HG02571 (cell line): Measurements from ENCODE around the gene SLCO2B1.
A peak's percentile ranks its signal among the peaks of the same experiment; 100 is the strongest.

Experiments
- ATAC-seq: cut with Tn5 transposase; IDR thresholded peaks from one replicate; pipeline ENCODE4 v1.9.1; 2021; ENCODE audit warnings: mild to moderate bottlenecking, moderate library complexity; ENCODE audit not compliant: unreplicated experiment

The SLCO2B1 gene

DNA sequence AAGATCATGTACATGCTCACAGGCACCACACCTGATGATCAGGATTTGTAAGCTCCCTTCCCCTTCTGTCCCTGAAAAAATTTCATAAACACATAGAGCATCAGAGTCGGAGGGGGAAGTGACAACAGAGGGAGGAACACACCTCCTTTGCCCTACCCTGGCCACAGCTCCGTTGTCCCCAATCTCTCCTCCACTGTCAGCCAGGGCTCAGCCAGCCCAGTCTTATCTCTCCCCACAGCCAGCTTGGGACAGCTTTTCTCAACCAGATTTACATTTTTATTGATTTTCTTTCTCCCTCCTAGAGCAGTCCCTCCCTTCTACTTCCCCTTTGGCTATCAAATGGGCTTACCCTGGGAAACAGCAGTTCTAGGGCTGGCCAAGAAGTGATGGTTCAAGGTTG is 57.5 kb downstream of the SLCO2B1 start:
- no peak for ATAC-seq

- no peak for ATAC-seq
These were observed 61.5 kb downstream of the SLCO2B1 start for GRCh38 chr11:75212411-75212810.

DNA sequence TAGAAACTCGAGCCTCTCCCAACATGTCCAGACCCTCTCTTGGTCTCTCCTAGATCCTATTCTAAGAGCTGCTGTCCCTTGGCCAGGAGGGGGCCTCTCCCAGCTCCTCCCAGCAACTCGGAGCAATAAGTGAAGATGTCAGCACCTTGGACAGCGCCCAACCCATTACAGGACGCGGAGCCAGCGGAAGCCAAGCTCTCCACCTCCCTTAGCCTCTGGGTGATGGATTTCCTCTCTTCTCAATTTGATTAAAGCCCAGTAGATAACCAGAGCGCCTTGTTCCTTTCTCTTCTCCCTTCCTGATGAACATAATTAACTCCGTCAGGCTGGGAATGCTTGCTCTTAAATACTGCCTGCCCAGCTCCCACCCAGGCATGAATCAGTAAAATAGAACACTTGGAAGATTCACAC is 63.5 kb downstream of the SLCO2B1 start:
- ATAC-seq = no peak

- no peak for ATAC-seq
These were observed 63.9 kb downstream of the SLCO2B1 start for GRCh38 chr11:75214843-75215242.

GRCh38 chr11:75219869-75220268 is 69.0 kb downstream of the SLCO2B1 start:
- ATAC-seq = no peak

DNA sequence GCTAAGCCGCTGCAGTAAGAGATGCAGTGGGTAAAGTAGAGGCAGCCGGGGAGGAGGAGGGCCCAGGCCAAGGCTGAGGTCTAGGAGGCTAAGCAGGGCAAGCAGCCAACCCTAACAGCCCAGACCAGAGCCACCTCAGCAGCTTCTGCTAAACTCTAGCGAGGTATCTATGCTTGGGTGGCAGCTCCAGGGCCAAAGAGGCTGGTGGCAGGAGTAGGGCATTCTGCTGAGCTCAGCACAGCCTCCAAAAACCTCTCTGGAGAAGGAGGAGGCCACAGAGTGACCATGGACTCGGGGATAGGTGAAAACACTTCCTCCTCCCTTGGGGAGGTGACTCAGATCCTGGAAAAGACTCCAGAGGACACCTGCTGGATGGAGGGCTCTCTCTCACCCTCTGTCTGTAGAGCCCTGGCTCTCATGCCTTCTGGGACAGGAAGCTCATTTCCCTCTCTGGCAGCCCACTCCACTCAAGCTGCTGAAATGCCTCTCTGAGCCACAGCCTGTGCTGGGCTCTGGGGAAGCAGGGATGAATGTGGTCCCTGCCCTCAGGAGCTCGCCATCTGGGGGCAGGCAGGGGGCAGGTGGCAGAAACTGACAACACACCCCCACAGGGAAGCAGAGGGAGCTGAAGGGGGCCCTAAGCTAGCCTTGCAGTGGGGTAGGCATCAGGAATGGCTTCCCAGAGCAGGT is 73.2 kb downstream of the SLCO2B1 start:
- ATAC-seq = no peak

DNA sequence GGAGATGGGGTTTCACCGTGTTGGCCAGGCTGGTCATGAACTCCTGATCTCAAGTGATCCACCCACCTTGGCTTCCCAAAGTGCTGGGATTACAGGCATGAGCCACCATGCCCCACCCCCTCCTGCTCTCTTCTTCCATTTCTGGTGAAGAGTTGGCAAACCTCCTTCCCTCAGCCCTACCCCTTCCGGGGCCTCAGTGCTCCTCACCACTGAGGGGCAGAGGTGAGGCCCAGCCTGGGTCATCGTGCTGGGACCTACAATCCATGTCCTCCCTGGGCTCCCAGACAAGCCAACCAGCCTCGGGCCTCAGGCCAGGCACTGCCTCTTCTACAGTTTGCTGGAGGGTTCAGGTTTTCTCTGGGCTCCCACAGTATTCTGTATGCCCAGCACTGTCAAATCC is 74.9 kb downstream of the SLCO2B1 start:
- ATAC-seq = no peak

DNA sequence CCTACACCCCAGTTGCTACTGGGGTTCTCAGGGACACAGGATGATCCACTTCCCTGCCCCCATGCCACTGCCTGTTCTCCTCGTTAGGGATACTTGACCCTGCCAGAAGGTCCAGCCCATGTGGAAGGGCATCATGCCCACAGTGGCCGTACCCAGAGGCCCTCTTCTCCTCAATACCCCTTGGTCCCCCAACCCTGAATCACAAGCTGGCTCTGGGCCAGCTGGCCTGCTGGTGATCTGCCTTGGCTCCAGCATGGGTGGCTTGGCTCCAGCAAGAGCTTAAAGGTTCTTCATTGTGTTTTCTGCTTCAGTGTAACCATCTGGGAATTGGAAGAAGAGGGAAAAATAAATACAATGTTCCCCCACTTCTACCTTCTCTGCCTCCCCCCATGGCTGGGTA is 78.6 kb downstream of the SLCO2B1 start:
- no peak for ATAC-seq

- no peak for ATAC-seq
These were observed 79.7 kb downstream of the SLCO2B1 start for GRCh38 chr11:75230621-75231020.

DNA sequence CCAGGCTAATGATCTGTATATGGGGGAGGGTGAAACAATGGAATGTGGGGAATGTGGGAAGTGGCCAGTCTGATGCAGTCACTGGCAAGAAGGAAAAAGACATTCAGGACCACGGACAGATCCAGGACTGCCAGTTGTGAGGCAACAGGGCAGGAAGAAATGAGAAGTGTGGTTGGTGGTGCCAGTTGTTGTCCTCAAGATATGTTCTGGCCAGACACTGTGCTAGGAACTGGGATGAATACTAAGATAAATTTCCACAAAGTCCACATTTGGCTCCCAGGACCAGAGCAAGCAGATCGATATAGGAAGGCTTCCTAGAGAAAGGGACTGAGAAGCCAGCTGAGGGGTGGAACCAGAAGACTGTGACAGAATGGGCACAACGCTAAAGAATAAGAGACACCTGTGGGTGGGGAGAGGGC is 82.9 kb downstream of the SLCO2B1 start:
- ATAC-seq = no peak

DNA sequence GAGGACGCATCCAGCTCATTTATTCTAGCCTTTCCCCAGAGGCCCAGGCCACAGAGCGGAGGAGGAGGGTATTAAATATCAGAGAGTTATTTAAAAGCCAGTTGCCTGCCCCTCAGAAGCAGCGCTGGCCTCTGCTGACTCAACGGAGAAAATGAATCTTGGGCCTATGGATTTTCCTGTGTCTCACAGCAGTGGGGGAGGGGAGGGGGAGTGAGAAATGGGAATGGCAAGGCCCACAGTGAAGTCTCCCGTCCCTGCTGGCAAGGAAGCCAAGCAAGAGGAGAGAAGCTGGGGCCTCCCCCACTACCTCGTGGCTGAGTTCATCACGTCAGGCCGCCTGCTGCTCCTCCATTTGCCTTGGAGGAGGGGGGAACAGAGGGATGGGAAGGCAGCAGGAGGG is 85.2 kb downstream of the SLCO2B1 start:
- no peak for ATAC-seq

DNA sequence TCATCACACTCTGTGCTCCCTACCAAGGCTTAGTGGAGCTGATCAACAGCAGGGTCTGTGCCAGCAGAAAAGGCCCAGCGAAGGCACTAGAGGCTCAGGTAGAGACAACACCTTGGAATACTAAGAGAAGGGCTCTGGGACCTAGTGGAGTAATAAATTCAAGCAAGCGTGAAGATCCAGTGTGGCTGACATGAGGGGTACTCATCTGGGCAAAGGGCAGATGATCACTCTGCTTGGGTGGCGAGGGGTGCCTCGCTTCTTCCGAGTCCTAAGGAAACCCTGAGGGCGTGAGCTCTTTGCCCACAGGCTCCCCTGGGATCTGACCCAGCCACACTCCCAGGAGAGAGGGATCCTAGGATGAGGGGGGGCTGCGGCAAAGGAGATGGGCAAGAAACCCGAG is 86.1 kb downstream of the SLCO2B1 start:
- ATAC-seq = no peak

DNA sequence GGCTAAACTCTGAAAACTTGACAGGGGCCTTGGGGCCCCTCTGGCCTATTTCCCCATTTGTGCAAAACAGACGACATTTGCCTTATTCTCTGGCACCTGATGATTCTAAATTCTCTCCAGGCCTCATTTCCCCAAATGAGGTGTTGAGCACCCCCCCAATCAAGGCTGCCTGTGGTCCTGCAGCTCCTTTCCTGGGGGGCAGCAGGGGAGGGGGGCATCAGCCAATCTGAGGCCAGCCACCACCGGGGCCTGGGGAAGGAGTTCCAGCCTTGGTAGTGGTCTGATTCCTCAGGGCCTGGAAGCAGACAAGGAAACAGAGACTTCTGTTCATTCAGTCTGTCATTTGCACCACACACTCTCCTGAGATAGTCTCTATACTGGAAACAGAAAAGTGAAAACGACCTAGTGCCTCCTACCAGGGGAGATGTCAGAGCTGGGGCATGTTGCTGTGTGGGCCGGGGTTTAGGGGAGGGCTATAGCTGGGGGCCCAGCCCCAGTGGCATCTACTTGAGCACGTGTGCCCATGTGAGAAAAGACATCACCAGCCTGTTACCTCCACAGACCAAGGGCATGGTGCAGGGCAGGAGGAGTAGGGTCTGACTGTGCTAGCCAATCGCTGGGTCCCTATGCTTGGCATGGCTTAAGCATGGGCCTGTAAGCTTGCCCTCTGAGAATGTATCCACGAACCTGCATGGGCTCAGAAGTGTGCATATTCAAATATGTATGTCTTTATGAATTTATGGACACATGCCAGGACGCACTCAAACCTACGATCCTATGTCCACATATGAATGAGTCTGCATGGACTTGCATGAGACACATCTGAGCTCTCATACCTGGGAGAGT is 87.9 kb downstream of the SLCO2B1 start:
- ATAC-seq = no peak

GRCh38 chr11:75239531-75240290 is 88.8 kb downstream of the SLCO2B1 start:
- no peak for ATAC-seq

- no peak for ATAC-seq
These were observed 89.6 kb downstream of the SLCO2B1 start, which contains the start of gene TPBGL for GRCh38 chr11:75240311-75241035. Gene TPBGL, plus strand, starts transcription at chr11:75240774. Its CDS starts 276 bp downstream, at chr11:75241050.

DNA sequence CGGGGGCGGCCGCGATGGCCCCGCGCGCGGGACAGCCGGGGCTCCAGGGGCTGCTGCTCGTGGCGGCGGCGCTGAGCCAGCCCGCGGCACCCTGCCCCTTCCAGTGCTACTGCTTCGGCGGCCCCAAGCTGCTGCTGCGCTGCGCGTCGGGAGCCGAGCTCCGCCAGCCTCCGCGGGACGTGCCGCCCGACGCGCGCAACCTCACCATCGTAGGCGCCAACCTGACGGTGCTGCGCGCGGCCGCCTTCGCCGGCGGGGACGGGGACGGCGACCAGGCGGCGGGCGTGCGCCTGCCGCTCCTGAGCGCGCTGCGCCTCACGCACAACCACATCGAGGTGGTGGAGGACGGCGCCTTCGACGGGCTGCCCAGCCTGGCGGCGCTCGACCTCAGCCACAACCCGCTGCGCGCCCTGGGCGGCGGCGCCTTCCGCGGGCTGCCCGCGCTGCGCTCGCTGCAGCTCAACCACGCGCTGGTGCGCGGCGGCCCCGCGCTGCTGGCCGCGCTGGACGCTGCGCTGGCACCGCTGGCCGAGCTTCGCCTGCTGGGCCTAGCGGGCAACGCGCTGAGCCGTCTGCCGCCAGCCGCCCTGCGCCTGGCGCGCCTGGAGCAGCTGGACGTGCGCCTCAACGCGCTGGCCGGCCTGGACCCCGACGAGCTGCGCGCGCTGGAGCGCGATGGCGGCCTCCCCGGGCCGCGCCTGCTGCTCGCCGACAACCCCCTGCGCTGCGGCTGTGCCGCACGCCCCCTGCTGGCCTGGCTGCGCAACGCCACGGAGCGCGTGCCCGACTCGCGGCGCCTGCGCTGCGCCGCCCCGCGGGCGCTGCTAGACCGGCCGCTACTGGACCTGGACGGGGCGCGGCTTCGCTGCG is 90.4 kb downstream of the SLCO2B1 start:
- ATAC-seq = peak; percentile 67

GRCh38 chr11:75241906-75242644 is 91.2 kb downstream of the SLCO2B1 start:
- ATAC-seq = no peak

DNA sequence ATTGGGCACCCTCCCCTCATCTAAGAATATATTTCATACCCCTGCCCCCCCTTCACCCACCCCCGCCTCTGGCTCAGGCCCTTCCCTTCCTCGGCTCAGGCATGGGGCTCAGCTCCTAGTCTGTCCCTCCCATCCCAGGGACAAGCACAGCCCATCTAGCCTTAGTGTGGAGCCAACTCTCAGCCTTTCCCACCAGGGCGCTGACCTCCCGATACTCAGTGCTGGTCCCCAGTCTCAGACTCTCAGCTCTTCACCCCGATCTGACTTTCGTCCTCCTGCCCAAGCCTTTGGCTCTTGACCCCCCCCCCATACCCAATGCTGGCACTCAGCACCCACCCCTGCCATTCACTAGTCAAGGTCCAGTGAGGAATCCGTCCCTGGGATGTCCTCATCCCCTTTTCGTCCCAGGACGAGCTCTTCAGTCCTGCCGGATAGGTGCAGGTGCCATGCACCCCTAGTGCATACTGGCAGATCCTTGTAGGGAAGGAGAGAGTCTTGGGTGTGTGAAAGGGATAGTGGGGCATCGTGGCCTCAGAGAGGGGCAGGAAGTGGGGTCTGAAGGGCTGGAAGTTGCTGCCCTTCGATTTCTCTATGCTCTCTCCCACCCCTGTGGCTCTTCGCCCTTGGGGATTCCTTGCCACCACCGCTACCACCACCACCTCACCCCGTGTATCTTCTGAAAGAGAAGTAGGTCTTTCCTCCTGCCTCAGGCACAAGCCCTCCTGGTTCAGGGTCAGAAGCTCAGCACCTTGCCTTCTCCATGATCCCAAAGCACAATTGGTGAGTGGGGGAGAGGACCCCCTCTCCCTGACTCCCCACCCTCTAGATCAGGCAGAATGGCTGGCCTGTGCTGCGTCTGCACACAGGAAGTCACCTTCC is 92.1 kb downstream of the SLCO2B1 start:
- ATAC-seq = no peak
